ENCODE data around the gene BRINP3.

BRINP3 gene

GRCh38 chr1:190193508-190194115, 284.1 kb downstream of the BRINP3 start:
- in situ Hi-C loops (cut with MboI; ENCODE audit: low sequenced_read_pairs) = no loop called here

GRCh38 chr1:190192627-190193026, 285.0 kb downstream of the BRINP3 start:
- in situ Hi-C loops (cut with MboI; ENCODE audit: low sequenced_read_pairs) = no loop called here

GRCh38 chr1:190183588-190183987, 294.1 kb downstream of the BRINP3 start:
- in situ Hi-C loops (cut with MboI; ENCODE audit: low sequenced_read_pairs) = no loop called here

GRCh38 chr1:190179817-190180216, 297.8 kb downstream of the BRINP3 start:
- in situ Hi-C loops (cut with MboI; ENCODE audit: low sequenced_read_pairs) = no loop called here

GRCh38 chr1:190178827-190179226, 298.8 kb downstream of the BRINP3 start:
- in situ Hi-C loops (cut with MboI; ENCODE audit: low sequenced_read_pairs) = no loop called here

GRCh38 chr1:190177555-190177954, 300.1 kb downstream of the BRINP3 start:
- in situ Hi-C loops (cut with MboI; ENCODE audit: low sequenced_read_pairs) = no loop called here

GRCh38 chr1:190176776-190177175, 300.9 kb downstream of the BRINP3 start:
- in situ Hi-C loops (cut with MboI; ENCODE audit: low sequenced_read_pairs) = no loop called here

GRCh38 chr1:190175320-190175719, 302.3 kb downstream of the BRINP3 start:
- in situ Hi-C loops (cut with MboI; ENCODE audit: low sequenced_read_pairs) = no loop called here

GRCh38 chr1:190172651-190173430, 304.8 kb downstream of the BRINP3 start:
- in situ Hi-C loops (cut with MboI; ENCODE audit: low sequenced_read_pairs) = no loop called here

- in situ Hi-C loops (cut with MboI; ENCODE audit: low sequenced_read_pairs) = no loop called here
Observed at GRCh38 chr1:190170321-190170720, 307.3 kb downstream of the BRINP3 start.

- in situ Hi-C loops (cut with MboI; ENCODE audit: low sequenced_read_pairs) = no loop called here
Observed at GRCh38 chr1:190169311-190170067, 308.2 kb downstream of the BRINP3 start.

GRCh38 chr1:190168893-190169280, 308.8 kb downstream of the BRINP3 start:
- in situ Hi-C loops (cut with MboI; ENCODE audit: low sequenced_read_pairs) = no loop called here

GRCh38 chr1:190168116-190168892, 309.4 kb downstream of the BRINP3 start:
- in situ Hi-C loops (cut with MboI; ENCODE audit: low sequenced_read_pairs) = no loop called here

- in situ Hi-C loops (cut with MboI; ENCODE audit: low sequenced_read_pairs) = no loop called here
Observed at GRCh38 chr1:190159146-190159545, 318.5 kb downstream of the BRINP3 start.

- in situ Hi-C loops (cut with MboI; ENCODE audit: low sequenced_read_pairs) = no loop called here
Observed at GRCh38 chr1:190154744-190155143, 322.9 kb downstream of the BRINP3 start.

GRCh38 chr1:190147616-190148015, 330.0 kb downstream of the BRINP3 start:
- in situ Hi-C loops (cut with MboI; ENCODE audit: low sequenced_read_pairs) = no loop called here

- in situ Hi-C loops (cut with MboI; ENCODE audit: low sequenced_read_pairs) = no loop called here
Observed at GRCh38 chr1:190144650-190145049, 333.0 kb downstream of the BRINP3 start.

GRCh38 chr1:190140644-190141043, 337.0 kb downstream of the BRINP3 start:
- in situ Hi-C loops (cut with MboI; ENCODE audit: low sequenced_read_pairs) = no loop called here

GRCh38 chr1:190138702-190139101, 339.0 kb downstream of the BRINP3 start:
- in situ Hi-C loops (cut with MboI; ENCODE audit: low sequenced_read_pairs) = no loop called here

- in situ Hi-C loops (cut with MboI; ENCODE audit: low sequenced_read_pairs) = no loop called here
Observed at GRCh38 chr1:190138266-190138665, 339.4 kb downstream of the BRINP3 start.

- in situ Hi-C loops (cut with MboI; ENCODE audit: low sequenced_read_pairs) = no loop called here
Observed at GRCh38 chr1:190129366-190129765, 348.3 kb downstream of the BRINP3 start.

Measured in HL-60/S4 (cell line).